RCC 7860 (cell line): ENCODE data around the gene TENM4.
A peak's percentile ranks its signal among the peaks of the same experiment; 100 is the strongest.
"Not testable (repeated sequence)": the region's sequence is repeated elsewhere in the genome, so short reads cannot be mapped to it uniquely, and the experiment has no call there.

Source experiments
- DNase-seq: peaks from one replicate; pipeline ENCODE4 v3.0.0-alpha.2; 2015; ENCODE audit warnings: low spot score
- FAIRE-seq: peaks from 2 replicates; lab custom pipeline; 2012; peaks lifted over from hg19 to GRCh38; lab: Jason Lieb, UNC

The TENM4 gene

GRCh38 chr11:79006854-79007253 lies 434.0 kb downstream of the TENM4 start:
- no peak for DNase-seq
- FAIRE-seq = no peak

- no peak for DNase-seq
- FAIRE-seq = no peak
These were observed 444.8 kb downstream of the TENM4 start for GRCh38 chr11:78996007-78996406.

- FAIRE-seq (no peak), DNase-seq (no peak)
These were observed 445.7 kb downstream of the TENM4 start for GRCh38 chr11:78995171-78995570.

GRCh38 chr11:78993802-78994430 lies 446.9 kb downstream of the TENM4 start:
- FAIRE-seq (no peak), DNase-seq (no peak)

GRCh38 chr11:78991681-78992080 lies 449.1 kb downstream of the TENM4 start:
- FAIRE-seq = no peak
- DNase-seq = no peak

- DNase-seq = no peak
- FAIRE-seq = no peak
These were observed 450.6 kb downstream of the TENM4 start for GRCh38 chr11:78990261-78990660.

GRCh38 chr11:78987748-78988147 lies 453.1 kb downstream of the TENM4 start:
- DNase-seq (no peak), FAIRE-seq (no peak)

GRCh38 chr11:78986305-78986704 lies 454.5 kb downstream of the TENM4 start:
- FAIRE-seq (no peak), DNase-seq (no peak)

GRCh38 chr11:78985663-78986062 lies 455.2 kb downstream of the TENM4 start:
- no peak for FAIRE-seq
- no peak for DNase-seq

- no peak for DNase-seq
- no peak for FAIRE-seq
These were observed 458.4 kb downstream of the TENM4 start for GRCh38 chr11:78982473-78982872.

- DNase-seq = no peak
These were observed 459.7 kb downstream of the TENM4 start for GRCh38 chr11:78981153-78981552.

GRCh38 chr11:78978831-78979230 lies 462.0 kb downstream of the TENM4 start:
- no peak for FAIRE-seq
- DNase-seq = no peak

More at GRCh38 chr11:78981153-78981552, 459.7 kb downstream of the TENM4 start:
- FAIRE-seq = no peak

GRCh38 chr11:78977848-78978247 lies 463.0 kb downstream of the TENM4 start:
- FAIRE-seq, DNase-seq: not testable (repeated sequence)

GRCh38 chr11:78977009-78977408 lies 463.8 kb downstream of the TENM4 start:
- DNase-seq (no peak), FAIRE-seq (no peak)

GRCh38 chr11:78975081-78975480 lies 465.7 kb downstream of the TENM4 start:
- FAIRE-seq (no peak), DNase-seq (no peak)

GRCh38 chr11:78973876-78974275 lies 467.0 kb downstream of the TENM4 start:
- no peak for FAIRE-seq
- no peak for DNase-seq

GRCh38 chr11:78972590-78972989 lies 468.2 kb downstream of the TENM4 start:
- FAIRE-seq (no peak), DNase-seq (no peak)

- no peak for FAIRE-seq
- no peak for DNase-seq
These were observed 468.7 kb downstream of the TENM4 start for GRCh38 chr11:78972177-78972576.

GRCh38 chr11:78967811-78968210 lies 473.0 kb downstream of the TENM4 start:
- DNase-seq (no peak), FAIRE-seq (no peak)

GRCh38 chr11:78965432-78965831 lies 475.4 kb downstream of the TENM4 start:
- no peak for DNase-seq
- no peak for FAIRE-seq

GRCh38 chr11:78961937-78962701 lies 478.7 kb downstream of the TENM4 start:
- FAIRE-seq = no peak
- no peak for DNase-seq

- FAIRE-seq (no peak), DNase-seq (peak; percentile 7)
These were observed 479.6 kb downstream of the TENM4 start for GRCh38 chr11:78961247-78961646.
